Stimulated activated CD4-positive, alpha-beta T cell treated with anti-CD3 and anti-CD28 coated beads, Interleukin-1b, Interleukin-23, amount 100 ng/mL, for 24 hours (primary cell): ENCODE measurements around the gene KLK6.

Experiments used
- DNase-seq, 4 experiments: peaks; one replicate each; pipeline ENCODE4 v3.0.0-alpha.2; 2020; ENCODE audit warnings: low read depth in 4 of 4, low spot score in 1 of 4

KLK6 gene

GRCh38 chr19:50912727-50913716 lies 56.4 kb downstream of the KLK6 start:
- DNase-seq, result peak in 1 of 4 experiments; percentile 14

DNA sequence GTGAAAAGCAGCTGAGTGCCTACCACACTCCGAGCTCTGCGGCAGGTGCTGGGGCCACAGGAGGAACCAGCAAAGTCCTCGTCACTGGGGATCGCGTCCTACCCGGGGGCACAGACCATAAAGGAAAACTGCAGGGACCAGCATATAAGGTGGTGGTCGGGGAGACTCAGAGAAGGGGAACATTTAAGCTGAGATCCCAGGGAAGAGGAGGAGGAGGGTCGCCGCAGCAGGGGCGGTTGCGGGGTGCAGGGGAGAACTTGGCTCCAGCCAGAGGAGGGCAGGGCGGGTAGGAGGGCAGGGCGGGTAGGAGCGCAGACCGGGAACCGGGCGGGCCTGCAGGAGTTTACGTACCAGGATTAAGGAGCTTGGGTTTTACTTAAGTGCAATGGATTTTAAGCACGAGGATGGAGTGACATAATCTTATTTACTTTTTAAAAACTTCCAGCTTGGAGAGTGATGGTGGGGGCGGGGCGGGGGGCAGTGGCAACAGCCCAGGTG lies 57.2 kb downstream of the KLK6 start:
- no peak for DNase-seq

DNA sequence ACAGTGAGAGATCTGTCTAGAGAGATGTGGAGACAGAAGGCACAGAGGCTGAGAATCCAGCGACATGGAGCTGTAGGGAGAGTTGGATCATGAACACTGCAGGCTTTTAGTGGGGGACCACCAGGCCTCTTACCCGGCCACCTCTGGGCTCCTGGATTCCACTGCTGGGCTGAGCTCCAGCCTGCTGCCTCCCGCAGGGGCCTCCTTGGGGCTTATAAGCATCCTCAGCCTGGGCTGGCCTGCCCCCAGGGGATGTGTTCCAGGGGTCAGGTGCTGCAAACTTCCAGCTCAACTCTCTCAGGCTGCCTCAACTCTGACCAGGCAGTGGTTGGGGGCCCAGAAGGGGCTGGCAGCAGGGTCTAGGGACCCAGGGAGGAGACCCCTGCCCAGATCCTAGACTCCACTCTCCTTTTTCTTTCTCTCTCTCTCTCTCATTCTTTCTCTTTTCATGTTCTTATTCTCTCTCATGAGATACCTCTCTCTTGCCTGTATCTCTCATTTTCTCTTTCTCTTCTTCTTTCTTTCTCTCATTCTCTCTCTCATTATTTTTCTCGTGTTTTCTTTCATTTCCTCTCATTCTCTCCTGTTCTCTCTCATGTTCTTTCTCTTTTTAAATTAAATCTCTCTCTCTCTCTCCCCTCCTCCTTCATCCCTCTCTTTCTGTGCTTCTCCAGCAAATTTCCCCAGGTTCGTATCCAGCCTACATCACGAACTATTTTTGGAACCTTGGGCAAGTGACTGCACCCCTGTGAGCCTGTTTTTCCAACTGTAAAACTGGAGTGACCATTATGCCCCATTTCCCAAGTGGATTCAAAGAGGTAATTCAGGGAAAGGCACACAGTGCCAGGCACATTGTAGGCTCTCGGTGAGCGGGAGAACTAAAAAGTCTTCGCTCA lies 57.9 kb downstream of the KLK6 start, which contains the start of gene KLK4:
Gene KLK4, minus strand, starts transcription at position 190 of the 896 bp plus-strand sequence. CDS start 657 bp downstream, outside the sequence.
- no peak for DNase-seq

- DNase-seq, result no peak
Measured at GRCh38 chr19:50910722-50911121, 58.7 kb downstream of the KLK6 start.

DNA sequence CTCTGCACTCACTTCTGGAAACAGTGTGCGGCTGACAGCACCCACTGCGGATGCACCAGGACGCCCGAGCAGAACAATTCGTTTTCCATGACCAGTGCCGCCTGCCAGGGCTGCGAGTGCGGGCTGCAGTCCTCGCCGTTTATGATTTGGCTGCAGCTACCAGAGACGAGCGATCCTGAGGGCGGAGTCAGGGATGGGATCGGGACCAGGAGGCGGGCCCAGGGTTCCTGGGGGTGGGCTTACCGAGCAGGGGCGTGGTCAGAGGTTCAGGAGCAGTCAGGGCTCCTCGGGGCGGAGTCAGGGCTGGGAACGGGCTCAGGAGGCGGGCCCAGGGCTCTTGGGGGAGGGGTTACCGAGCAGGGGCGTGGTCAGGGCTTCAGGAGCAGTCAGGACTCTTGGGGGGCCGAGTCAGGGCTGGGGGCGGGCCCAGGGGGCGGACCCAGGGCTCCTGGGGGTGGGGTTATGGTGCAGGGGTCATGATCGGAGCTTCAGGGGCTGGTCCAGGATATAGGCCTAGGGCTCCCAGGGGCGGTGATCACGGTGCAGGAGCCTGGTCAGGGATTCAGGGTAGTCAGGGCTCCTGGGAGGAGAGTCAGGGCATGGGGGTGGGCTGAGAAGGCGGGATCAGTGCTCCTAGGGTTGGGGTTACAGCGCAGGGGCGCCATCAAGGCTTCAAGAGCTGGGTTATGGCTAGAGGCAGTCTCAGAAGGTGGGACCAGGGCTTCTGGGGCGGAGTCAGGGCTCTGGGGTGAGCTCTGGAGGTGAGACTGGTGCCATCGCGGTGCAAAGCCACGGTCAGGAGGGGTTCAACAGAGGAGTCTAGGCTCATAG lies 59.9 kb downstream of the KLK6 start:
- peak in 1 of 4 experiments; percentile 37 for DNase-seq
